Keratinocyte (primary cell): ENCODE data around the gene AFG1L. TPM values are rescaled to one million over a fixed set of nuclear protein-coding genes. Genes with fewer than 3 reads are reported as not detected.

Source experiments
- DNase-seq: peaks from one replicate; pipeline ENCODE4 v3.0.0-alpha.2; 2011; ENCODE audit warnings: low read depth, missing footprints, low spot score
- FAIRE-seq: peaks from 2 replicates; lab custom pipeline; 2011; peaks lifted over from hg19 to GRCh38; lab: Jason Lieb, UNC
- H2AFZ ChIP-seq: 2 replicates; pipeline ENCODE4 v1.6.0; 2012; ENCODE audit warnings: low read length, control low read depth, inconsistent platforms; ENCODE audit not compliant: control insufficient read depth
- H3K27ac ChIP-seq: 2 replicates; pipeline ENCODE4 v1.5.1; 2011; ENCODE audit warnings: low read length; ENCODE audit not compliant: control insufficient read depth, insufficient read depth
- H3K27me3 ChIP-seq: 3 replicates; pipeline ENCODE4 v1.6.0; 2011; ENCODE audit warnings: low read length; ENCODE audit not compliant: control insufficient read depth, insufficient read depth; ENCODE audit errors: extremely low read depth
- H3K36me3 ChIP-seq, 2 experiments: 2 replicates in 1 of 2; 3 replicates in 1 of 2; pipeline ENCODE4 v1.5.1; 2011; ENCODE audit warnings: low read length in 2 of 2, mild to moderate bottlenecking in 1 of 2; ENCODE audit not compliant: control insufficient read depth in 2 of 2, insufficient read depth in 2 of 2; ENCODE audit errors: extremely low read depth in 1 of 2
- H3K4me1 ChIP-seq: 3 replicates; pipeline ENCODE4 v1.5.1; 2011; ENCODE audit warnings: low read length; ENCODE audit not compliant: control insufficient read depth, insufficient read depth; ENCODE audit errors: extremely low read depth
- H3K4me2 ChIP-seq: 3 replicates; pipeline ENCODE4 v1.6.0; 2011; ENCODE audit warnings: low read depth, low read length; ENCODE audit not compliant: control insufficient read depth, insufficient read depth; ENCODE audit errors: extremely low read depth
- H3K4me3 ChIP-seq, 3 experiments: fragments of 200-600 bp in 1 of 3; sonication (generic) in 1 of 3; 2 replicates in 2 of 3; 3 replicates in 1 of 3; pipeline ENCODE4 v1.5.1; 2011 to 2016; ENCODE audit warnings: low read length in 3 of 3, mild to moderate bottlenecking in 3 of 3, control low read depth in 2 of 3, inconsistent platforms in 1 of 3, low read depth in 1 of 3, mixed read lengths in 1 of 3, mixed run types in 1 of 3, moderate library complexity in 1 of 3; ENCODE audit not compliant: control insufficient read depth in 2 of 3, insufficient read depth in 2 of 3; ENCODE audit errors: extremely low read depth in 1 of 3
- H3K79me2 ChIP-seq: 2 replicates; pipeline ENCODE4 v1.6.0; 2012; ENCODE audit warnings: low read length; ENCODE audit not compliant: control insufficient read depth, insufficient read depth
- H3K9ac ChIP-seq: 3 replicates; pipeline ENCODE4 v1.6.0; 2011; ENCODE audit warnings: low read length; ENCODE audit not compliant: control insufficient read depth, insufficient read depth; ENCODE audit errors: extremely low read depth
- H3K9me1 ChIP-seq: 3 replicates; pipeline ENCODE4 v1.6.0; 2011; ENCODE audit warnings: low read length; ENCODE audit not compliant: control insufficient read depth, insufficient read depth; ENCODE audit errors: extremely low read depth
- H3K9me3 ChIP-seq: 2 replicates; pipeline ENCODE4 v1.5.1; 2012; ENCODE audit warnings: low read depth, low read length; ENCODE audit not compliant: control insufficient read depth
- H4K20me1 ChIP-seq: 3 replicates; pipeline ENCODE4 v1.6.0; 2011; ENCODE audit warnings: low read length; ENCODE audit not compliant: control insufficient read depth, insufficient read depth; ENCODE audit errors: extremely low read depth
- CTCF ChIP-seq, 3 experiments: IDR thresholded peaks in 1 of 3; conservative IDR thresholded peaks in 1 of 3; optimal IDR thresholded peaks in 1 of 3; 2 replicates in 2 of 3; 3 replicates in 1 of 3; pipeline versions ENCODE3 to v1.5.1; 2011; ENCODE audit warnings: low read length in 3 of 3, mild to moderate bottlenecking in 3 of 3, moderate library complexity in 2 of 3, control low read depth in 1 of 3, inconsistent platforms in 1 of 3; ENCODE audit not compliant: insufficient read depth in 2 of 3; ENCODE audit errors: extremely low read depth in 1 of 3
- EZH2 ChIP-seq: IDR thresholded peaks from one replicate; pipeline ENCODE4 v1.6.1; 2012; ENCODE audit warnings: inconsistent platforms, mild to moderate bottlenecking, low read length, moderate library complexity
- dilution Hi-C: fragments of 300-500 bp; cut with MboI; formaldehyde crosslinking; loops from one replicate; pipeline ENCODE4 v1.7.0; 2020; ENCODE audit warnings: low sequenced_read_pairs; ENCODE audit not compliant: extremely low pct_ligation_motif_present
- polyA plus RNA-seq, 5 experiments: library from polyadenylated mRNA; depleted of rRNA in 3 of 5; stranded (reverse) in 3 of 5; stranded (forward) in 1 of 5; unstranded in 1 of 5; fragments of >200 nt; gene quantifications; 1 replicate in 1 of 5; 2 replicates in 3 of 5; 3 replicates in 1 of 5; pipeline versions ENCODE4 v1.2.1 to v1.2.3, GENCODE V29; 2011 to 2012; ENCODE audit warnings: missing spikeins in 2 of 5, low read depth in 1 of 5, low replicate concordance in 1 of 5

AFG1L gene
- polyA plus RNA-seq, 1 donor (not counting 4 experiments of a cell fraction or from before 2014, with no cell fraction given), result 3.1 TPM

GRCh38 chr6:108423982-108424705, 129.3 kb downstream of the AFG1L start:
- Histone ChIP-seq H3K79me2 (no peaks in the 10 kb centered on the region), H3K4me1 (no peaks in the 10 kb centered on the region), H4K20me1 (no peaks in the 10 kb centered on the region), H3K4me2 (no peak overlapping the region), H3K9ac (no peak overlapping the region), H3K4me3 (no peak overlapping the region), H3K9me1 (no peaks in the 10 kb centered on the region), H3K9me3 (no peaks in the 10 kb centered on the region), H3K27me3 (no peaks in the 10 kb centered on the region), H3K36me3 (no peaks in the 10 kb centered on the region), H2AFZ (no peak overlapping the region), H3K27ac (no peak overlapping the region)
- dilution Hi-C loops, result no loop called here
- FAIRE-seq (no peak), DNase-seq (no peak)
- no peak for TF ChIP-seq CTCF (optimal IDR thresholded peaks at IDR 0.05 in 1 of 3, IDR thresholded peaks at IDR 0.05 in 1 of 3, conservative IDR thresholded peaks at IDR 0.05 in 1 of 3; ENCODE audit: extremely low read depth in 1 of 3, insufficient read depth in 2 of 3, low read length in 3 of 3)
- no peak for TF ChIP-seq EZH2

DNA sequence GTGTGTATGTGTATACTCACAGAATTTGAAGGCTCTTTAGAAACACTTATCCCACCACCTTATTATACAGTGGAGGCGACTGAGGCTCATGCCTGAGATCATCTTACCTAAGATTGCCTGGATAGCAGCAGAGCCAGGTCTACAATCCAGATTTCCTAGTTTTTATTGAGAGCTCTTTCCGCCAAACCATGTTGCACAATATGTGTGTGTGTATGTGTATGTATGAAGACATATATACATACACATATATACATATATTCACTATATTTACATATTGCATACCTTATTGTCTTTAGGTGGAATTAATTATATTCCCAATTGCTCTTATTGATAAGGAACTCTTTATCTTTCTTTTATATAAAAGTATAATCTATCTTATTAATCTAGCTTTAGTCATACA, 130.6 kb downstream of the AFG1L start:
- Histone ChIP-seq H3K4me2 (no peak overlapping the region), H3K9me3 (no peaks in the 10 kb centered on the region), H3K36me3 (no peaks in the 10 kb centered on the region), H3K27me3 (no peaks in the 10 kb centered on the region), H3K9ac (no peak overlapping the region), H3K9me1 (no peaks in the 10 kb centered on the region), H3K4me3 (no peak overlapping the region), H4K20me1 (no peaks in the 10 kb centered on the region), H3K27ac (no peak overlapping the region), H2AFZ (no peak overlapping the region), H3K4me1 (no peaks in the 10 kb centered on the region), H3K79me2 (no peaks in the 10 kb centered on the region)
- dilution Hi-C loops, result no loop called here
- DNase-seq (no peak), FAIRE-seq (no peak)
- TF ChIP-seq EZH2 (no peak), CTCF (optimal IDR thresholded peaks at IDR 0.05 in 1 of 3, IDR thresholded peaks at IDR 0.05 in 1 of 3, conservative IDR thresholded peaks at IDR 0.05 in 1 of 3; ENCODE audit: extremely low read depth in 1 of 3, insufficient read depth in 2 of 3, low read length in 3 of 3) (no peak)
